GM21515 (cell line): ENCODE data around the gene RNF26.

ENCODE experiments used
- ATAC-seq: cut with Tn5 transposase; IDR thresholded peaks from one replicate; pipeline ENCODE4 v1.9.1; 2021; ENCODE audit not compliant: unreplicated experiment

RNF26 gene

DNA sequence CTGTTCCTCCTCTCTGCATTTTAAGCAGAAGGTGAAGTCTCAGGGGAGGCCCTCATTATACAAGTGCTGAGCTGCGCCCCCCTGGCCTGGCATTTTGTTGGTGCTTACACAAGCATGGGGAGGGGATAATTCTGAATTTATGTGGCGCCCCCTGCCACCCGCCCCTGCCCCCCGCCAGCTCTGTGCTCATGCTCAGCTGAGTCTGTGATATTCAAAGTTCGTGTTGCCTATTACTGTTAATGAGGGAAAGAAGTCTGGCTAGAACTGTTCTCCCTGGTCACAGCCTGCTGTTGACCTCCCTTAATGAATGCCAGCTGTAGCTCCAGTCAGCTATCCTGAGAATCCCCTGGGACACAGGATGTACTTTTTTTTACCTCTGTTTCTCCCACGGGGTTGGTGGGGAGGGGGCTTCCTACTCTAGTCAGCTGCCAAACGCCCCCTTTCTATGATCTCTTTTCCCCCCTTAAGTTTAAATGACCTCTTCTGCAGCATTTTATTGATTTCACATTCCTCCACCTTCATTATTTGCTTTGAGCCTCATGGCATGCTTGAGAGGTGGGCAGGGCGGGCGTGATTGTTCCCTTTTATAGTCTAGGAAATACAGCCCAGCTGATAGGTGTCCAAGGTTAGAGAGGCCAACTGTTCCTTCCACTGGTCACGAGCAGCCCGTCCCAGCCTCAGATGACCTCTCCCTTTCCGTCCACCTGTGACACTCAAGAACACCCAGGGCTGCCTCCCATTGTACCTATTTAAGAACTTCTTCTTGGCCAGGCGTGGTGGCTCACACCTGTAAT lies 35.0 kb downstream of the RNF26 start:
- no peak for ATAC-seq

DNA sequence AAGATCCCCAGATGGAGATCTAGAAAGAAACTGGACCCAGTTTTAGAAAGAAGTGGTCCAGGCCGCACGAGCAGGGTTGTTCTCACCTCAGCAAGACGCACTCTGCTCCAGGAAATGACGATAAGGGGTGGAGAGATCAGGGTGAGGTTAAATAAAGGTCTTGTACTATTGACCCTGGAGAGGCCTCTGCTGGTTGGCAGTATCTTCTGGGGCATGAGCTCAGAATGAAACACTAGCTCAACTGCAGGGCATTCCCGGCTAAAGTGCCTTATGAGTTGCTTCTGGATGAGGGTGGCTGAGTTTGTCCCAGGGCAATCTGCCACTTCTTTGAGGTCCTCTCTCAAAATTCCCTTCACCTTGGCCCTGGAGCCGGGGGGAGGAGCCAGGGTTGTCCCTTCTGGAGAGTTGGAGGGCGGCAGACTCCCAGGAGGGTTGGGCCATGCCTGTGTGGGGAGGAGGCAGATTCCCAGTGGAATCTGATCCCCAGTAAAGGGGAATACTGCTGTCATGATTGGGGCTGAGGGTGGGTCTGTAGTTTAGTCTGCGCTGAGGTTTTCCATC lies 36.2 kb downstream of the RNF26 start:
- ATAC-seq = no peak

DNA sequence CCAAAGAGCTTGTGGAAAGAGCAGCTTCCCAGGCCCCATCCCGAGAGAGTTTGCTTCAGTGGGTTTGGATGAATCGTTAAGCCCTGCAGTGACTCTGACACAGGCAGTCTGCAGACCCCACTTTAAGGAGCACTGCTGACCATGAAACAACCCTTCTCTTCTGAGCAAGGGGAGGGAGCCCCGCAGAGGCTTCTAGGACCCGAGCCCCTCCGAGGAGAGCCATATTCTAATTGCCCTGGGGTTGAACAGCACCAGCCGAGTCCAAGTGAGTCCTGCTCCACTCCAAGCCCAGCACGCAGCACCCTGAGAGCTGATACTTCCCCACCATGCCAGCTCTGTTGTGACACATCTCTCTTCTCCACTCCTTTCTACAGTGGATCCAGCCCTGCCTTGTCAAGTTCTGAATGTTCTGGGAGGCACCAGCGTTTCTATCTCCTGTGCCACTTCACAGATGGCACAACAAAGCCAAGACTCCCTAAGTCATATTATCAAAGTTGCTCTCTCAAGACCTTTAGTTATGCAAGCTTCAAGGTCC lies 36.8 kb downstream of the RNF26 start:
- no peak for ATAC-seq

DNA sequence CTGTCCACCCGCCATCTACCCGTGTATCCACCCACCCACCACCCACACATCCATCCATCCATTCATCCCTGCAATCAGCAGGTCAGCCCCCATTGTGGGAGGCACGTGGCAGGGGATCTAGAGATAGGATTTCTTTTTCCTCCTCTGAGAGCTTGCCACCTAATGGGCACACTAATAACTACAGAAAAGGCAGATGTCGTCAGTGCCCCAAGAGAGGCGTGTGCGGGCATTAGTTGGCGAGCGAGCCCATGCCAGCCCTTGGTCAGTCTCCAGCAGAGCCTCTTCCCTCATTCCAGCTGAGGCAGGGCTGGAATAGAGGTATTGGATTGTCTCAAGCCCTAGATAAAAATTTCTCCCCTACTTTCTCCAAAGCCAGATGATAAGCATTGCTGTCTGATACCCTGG lies 37.5 kb downstream of the RNF26 start:
- ATAC-seq = no peak

DNA sequence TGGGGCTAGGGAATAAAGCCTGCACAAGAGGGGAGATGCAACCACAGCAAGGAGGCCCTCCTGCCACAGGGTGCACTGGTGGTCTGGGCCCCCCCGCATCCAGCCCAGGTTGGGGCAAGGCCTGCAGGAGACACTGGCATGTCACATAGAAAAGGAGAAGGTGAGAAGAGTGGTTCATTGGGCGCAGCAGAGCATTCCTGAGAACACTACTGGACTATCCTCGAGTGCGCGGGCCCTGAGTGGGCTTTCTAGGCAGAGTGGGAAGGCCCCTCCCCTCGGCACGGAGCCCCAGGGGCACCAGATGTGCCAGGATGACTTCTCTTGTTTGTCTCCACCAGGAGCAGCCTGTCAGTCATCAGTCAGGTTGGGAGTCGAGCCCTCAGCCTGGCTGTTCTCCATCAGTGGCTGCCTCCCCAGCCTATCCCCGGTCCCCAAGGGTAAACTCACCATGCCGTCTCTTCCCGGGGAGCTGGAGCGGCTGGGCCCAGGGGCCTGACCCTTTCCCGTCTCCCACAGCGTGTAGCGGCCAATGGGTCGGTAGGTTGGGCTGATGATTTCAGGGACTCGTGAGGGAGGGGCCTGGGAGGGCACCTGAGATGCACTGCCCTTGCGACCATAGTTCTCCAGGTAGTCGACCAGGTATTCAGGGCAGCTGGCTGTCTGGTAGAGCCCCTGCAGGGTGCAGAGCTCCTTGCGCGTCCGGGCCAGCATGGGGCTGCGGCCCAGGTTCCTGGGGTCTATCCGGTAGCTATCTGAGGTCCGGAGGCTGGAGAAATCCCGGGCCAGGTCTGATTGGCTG lies 38.1 kb downstream of the RNF26 start:
- ATAC-seq = no peak

DNA sequence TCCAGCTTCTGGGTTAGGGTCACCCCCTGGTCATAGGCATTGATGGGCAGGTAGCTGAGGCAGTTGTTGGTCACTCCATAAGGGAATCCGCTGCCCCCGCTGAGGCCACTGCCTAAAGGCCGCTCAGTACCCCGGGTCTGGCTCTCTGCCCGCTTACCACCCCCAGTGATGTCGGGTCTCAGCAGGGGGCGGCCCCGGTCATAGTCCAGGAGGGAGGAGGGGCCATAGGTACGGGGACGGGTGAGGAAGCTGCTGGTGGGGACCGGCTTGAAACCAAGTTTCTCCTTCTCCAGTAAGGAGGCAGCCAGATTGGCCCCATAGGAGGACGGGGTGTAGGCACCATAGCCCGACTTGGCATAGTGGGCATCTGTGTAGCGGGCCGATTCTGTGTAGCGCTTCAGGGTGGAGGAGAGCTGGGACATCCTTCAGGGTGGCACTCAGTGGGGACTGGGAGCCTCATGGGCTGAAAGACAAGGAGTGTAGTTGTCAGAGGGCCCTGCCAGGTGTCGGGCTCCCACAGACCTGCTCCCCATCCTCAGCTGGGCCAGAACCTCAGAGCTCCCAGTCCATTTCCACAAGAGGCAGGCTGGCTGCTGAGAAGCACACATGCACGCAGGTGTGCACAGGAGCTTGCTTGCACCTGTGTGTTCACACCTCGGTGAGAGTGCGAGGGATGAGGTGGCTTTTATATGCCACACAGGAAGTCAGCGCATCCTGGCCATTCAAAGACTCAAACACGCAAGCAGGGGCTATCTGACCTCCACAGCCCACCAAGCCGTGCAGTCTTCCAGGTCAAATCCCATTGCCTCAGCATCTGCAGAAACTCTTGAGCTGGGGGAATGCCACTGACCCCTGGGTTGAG lies 39.0 kb downstream of the RNF26 start:
- ATAC-seq = no peak

DNA sequence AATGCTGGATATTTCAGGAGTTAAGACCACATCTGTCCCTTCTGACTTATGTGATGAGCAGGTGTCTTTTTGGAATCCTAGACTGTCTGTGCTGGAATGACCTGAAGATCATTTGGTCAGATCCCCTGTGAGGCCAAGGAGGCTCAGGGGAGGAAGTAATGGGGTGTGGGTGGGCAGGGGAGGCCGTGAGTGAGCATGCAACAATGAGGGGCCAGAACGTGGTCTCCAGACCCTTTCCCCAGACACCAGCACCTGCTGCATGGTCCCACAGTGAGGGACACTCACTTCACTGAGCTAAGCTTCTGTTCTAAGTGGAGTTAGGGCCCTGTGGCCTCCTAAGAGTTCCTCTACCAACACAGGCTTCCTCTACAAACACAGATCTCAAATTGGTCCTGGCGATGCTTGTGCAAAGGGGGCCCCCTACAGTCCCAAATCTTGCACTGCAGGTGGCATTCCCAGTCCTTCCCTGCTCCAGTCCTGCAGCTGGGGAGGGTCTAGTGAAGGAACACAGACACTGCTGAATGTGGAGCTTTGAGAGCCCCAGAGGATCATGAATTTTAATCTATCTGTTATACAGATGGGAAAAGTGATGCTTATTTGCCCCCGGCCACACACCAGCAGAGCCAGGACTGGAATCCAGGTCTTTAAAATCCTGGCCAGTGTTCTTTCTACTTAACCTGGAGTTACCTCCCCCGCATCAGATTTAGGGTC lies 39.7 kb downstream of the RNF26 start:
- ATAC-seq = no peak

DNA sequence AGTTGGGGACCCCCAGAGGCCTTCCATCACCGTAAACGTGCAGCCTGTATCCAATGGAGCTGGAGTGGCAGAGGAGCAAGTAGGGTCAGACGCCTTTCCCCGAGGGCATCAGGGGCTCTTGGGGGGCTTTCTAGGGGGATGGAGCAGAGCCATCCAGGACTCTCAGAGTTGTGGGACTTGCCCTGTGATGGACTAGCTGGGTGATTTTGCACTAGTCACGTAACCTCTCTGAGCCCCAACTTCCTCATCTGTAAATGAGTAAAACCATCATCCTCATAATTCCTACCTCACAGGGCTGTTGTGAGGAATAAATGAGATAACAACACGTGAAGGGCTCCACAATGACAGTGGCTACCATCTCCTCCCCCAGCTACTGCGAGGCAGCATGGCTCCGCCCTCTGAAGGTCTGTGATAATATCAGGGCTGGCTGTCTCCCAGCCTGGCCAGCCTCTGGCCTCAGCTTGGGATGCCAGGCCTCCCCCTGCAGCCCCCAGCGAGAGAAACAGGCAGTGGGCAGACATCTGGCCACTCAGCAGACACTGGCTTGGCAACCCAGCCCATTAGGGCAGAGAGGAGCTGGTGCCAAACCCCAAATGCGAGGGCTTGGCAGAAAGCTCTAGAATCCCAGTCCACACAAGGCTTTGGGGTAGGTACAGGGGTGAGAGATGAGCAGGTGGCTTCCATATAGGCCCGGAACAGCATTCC lies 40.5 kb downstream of the RNF26 start:
- no peak for ATAC-seq

DNA sequence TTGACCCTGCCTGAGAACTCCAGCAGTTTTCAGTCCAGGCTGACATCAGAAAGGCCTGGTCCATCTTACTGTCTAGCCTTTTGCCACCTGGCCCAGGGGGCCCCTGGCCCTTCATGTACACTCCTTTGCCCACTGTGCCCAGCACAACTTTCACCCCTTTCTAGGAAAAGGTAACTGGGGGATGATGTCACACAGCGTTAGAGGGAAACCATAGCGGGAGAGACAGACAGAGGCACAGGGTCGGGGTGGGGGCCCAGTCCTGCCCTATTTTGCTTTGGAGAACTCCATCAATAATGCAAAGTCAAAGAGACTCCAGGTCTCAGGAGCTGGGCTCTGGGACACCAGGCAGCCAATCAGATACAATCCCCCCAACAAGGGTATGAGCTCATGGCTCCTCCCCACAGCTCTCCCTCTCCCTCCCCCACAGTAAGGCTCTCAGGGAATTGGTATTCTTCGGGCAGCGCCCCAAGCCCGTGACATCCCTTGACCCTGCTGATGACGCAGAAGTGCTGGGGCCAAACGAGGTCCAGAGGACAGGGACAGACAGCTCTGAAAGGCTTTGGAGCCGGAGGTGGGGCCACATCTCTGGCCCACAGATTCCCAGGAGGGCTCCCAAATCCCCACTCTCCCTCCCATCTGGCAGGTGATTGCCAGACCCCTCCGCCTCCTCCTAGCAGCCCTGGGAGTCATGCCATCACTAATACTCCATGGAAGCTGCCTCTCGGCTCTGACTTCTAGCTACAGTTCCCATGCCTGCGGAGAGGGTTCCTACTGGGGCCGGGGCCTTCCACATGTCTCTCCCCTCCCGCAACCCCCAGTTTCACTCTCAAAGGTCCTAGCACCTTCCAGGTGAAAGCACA lies 41.2 kb downstream of the RNF26 start:
- ATAC-seq = no peak

DNA sequence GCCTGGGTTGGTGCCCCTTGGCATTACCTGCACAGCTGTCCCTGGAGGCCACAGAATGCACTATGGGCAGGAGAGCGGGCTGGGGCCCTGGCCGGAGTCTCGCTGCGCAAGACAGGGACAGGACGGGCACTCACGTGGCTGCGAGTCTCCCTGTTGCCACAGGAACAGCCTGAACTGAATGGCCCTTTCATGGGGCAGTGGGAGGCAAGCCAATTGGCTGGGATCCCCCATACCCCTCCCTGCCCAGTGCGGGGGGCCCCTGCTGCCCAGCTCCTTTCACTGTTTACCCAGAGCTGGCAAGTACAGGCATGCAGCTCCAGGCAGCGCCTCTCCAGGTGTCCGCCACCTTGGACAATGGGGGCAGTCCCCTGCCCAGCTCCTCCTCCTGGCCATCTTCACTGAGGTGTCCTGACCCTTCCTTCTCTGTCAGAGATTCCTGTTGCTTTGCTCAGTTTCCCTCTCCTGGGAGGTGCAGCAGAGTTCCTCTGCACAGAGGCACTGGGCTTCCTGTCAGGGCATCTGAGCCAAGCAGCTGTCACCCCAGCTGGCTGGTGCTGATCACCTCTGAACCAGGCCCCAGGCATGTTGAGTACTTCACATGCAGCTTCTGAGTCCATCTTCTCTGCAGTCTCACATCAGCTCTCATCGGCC lies 42.0 kb downstream of the RNF26 start:
- no peak for ATAC-seq

DNA sequence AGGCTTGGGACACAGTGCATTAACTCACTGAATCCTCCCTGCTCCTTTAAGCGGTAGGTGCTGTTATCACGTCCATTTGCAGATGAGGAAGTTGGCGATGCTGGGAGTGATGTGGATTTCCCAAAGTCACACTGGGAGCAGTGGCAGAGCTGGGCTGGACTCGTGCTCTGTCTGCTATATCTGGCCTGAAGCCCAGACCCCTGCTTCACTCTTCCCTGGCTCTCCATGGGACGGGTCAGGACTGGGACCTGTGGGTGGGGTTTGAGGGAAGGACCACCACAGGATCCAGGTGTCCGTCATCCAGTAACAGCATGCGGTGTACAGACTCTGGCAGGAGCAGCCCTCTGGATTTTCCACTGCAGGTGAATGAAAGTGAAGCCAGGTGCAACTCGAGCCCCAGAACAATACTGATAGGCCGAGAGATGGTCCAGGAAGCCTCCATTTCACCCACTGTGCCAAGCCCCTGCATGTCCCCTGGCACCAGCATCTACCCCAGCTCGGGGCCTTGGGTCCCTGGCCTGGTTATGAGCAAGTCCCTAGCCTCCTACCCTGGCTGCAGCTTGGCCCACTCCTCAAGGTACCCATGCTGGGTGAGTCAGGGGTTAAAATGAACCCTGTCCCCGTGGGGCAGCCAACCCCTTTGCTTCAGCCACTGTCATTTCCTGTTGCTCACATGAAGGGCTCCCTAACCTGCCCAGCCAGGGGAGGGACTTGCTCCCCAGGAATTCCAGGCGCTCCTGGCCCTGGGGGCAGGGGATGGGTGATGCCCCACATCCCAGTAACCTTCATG lies 43.0 kb downstream of the RNF26 start:
- no peak for ATAC-seq

DNA sequence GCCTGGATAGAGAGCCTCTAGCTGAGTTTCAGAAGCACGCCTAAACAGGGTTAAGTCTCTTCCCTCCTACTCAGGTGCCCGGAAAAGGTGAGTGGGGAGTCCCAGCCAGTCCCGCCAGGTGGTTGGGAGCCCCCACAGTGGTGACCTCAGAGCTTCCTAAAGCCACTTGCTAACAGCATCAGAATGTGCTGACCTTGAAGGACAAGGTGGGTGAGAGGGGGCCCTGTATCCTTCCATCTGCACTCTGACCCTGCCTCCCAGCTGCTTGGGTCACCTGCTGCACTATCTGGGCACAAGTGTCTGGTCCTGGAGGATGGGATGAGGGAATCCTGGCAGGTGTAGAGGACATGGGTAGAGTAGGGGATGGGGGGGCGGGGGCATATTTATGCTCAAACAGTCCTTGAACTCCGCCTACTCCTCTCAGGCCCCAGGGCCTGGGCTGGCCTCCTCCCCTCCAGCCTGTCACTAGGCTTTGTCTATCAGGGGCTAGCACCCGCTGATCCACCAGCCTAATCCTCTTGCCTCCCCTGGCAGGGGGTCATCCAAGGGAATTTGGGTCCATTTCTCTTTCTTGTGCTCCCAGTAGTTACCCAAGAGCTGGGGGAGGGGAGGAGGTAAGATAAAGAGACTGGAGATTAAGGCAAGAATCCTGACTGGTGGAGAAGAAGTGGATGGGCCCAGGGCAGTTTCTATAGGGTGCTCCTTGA lies 43.8 kb downstream of the RNF26 start:
- ATAC-seq = no peak

DNA sequence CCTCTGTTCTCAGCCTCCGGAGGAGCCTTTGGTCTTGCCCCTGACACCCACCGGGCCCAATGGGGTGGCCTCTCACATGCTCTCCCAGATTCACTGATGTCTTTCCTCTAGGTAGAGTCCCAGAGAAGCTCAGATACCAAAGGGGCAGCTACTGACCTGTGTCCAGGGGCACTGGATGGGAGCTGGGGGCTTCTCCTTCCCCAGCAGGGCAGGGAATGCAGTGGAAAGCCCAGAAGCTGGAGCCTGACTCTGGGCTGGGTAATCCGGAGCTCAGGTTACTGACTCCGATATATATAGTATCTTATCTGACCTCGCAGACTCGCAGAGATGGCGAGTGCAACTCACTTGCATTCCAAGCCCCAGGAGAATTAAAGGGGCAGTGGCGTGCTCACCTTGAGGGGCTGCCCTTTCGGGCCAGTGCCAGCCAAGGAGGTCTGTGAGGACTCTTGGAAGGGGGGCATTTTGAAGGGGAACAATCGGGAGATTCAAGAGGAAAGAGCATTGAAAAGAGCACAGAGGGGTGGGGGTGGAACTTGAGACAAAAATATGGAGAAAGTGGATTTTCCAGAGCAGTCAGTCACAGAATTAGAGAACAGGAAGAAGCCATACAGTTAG lies 44.6 kb downstream of the RNF26 start:
- no peak for ATAC-seq

DNA sequence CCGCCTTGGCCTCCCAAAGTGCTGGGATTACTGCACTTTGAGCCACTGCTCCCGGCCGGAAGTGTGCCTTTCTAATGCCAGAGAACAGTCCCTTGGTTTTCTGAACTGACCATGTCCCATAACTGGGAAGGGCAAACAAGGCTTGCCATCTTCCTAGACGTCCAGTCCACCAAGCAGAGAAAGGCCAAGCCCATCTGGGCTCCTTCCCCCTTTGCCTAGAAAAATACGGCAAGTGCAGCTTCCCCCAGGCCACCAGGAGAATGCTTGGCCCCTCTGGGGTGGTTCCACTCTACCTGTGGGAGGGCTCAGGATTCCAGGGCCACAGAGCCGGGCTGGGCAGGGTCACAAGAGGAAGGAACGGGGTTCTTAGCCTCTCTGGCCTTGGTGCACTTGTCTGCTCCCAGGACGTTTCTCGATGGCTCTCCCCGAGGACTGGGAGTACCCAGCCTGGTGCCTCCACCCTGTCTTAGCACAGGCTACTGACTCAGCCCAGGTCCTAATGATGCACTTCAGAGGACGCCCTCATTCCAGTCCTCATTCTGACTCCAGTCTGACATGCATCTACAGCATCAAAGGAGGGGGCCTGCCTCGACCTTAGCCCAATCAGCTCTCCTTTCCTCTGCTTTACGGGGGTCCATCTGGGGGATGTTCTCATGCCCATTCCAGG lies 46.0 kb downstream of the RNF26 start:
- ATAC-seq = no peak

DNA sequence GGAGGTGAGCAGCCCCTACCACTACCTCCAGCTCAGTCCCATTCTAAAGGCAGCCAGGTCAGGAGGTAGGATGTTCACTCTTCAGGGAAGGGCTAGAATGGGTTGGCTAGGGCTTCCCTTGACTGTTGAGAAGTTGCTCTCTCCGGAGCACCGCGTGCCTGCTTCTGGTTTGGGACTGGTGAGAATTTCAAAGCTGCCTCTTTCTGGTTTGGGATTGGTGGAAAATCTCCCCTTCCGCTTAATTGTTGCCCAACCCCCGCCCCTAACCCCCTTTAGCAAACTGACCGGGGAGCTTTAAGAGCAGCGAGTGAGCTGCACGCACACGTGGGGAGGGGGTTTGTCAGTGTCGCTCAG lies 46.5 kb downstream of the RNF26 start:
- ATAC-seq = no peak
